Fibroblast of the aortic adventitia (primary cell): ENCODE data around the gene LRBA. TPM values are rescaled to one million over a fixed set of nuclear protein-coding genes. Genes with fewer than 3 reads are reported as not detected.

Source experiments
- DNase-seq: peaks from one replicate; pipeline ENCODE4 v3.0.0-alpha.2; 2010; ENCODE audit warnings: low read depth
- H3K4me3 ChIP-seq: 2 replicates; pipeline ENCODE4 v1.5.1; 2011; ENCODE audit warnings: low read depth, mild to moderate bottlenecking, control low read depth, low read length, moderate library complexity
- total RNA-seq: library from RNA; depleted of rRNA; stranded (reverse); fragments of >200 nt; gene quantifications from 2 replicates; pipeline ENCODE4 v1.2.3, GENCODE V29; 2012; ENCODE audit warnings: low replicate concordance
- TF ChIP-seq, protein P1 (sequence below): IDR thresholded peaks from 2 replicates; pipeline ENCODE4 v1.5.1; 2011; ENCODE audit warnings: mild to moderate bottlenecking, low read length, control low read depth, inconsistent platforms; ENCODE audit not compliant: insufficient read depth

The LRBA gene
- total RNA-seq, 1 donor, result 45.8 TPM

DNA sequence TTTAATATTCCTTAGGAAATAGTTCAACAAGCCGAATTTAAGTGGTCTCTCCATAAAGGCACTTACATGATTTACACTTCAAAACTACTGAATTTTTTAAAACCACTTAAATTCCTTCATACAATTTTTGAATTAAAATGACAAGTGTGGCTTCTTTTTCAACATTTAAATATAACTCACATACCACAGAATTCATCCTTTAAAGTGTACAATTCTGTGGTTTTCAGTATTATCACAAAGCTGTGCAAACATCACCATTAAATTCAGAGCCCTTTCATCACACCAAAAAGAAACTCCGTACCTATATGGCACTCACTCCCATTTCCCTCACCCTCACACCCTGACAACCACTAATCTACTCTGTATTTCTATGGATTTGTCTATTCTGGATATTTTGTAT lies 634.0 kb downstream of the LRBA start:
- DNase-seq, result no peak
- H3K4me3 ChIP-seq, result no peak overlapping the region
- TF ChIP-seq, protein P1, sequence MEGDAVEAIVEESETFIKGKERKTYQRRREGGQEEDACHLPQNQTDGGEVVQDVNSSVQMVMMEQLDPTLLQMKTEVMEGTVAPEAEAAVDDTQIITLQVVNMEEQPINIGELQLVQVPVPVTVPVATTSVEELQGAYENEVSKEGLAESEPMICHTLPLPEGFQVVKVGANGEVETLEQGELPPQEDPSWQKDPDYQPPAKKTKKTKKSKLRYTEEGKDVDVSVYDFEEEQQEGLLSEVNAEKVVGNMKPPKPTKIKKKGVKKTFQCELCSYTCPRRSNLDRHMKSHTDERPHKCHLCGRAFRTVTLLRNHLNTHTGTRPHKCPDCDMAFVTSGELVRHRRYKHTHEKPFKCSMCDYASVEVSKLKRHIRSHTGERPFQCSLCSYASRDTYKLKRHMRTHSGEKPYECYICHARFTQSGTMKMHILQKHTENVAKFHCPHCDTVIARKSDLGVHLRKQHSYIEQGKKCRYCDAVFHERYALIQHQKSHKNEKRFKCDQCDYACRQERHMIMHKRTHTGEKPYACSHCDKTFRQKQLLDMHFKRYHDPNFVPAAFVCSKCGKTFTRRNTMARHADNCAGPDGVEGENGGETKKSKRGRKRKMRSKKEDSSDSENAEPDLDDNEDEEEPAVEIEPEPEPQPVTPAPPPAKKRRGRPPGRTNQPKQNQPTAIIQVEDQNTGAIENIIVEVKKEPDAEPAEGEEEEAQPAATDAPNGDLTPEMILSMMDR, result no peak

DNA sequence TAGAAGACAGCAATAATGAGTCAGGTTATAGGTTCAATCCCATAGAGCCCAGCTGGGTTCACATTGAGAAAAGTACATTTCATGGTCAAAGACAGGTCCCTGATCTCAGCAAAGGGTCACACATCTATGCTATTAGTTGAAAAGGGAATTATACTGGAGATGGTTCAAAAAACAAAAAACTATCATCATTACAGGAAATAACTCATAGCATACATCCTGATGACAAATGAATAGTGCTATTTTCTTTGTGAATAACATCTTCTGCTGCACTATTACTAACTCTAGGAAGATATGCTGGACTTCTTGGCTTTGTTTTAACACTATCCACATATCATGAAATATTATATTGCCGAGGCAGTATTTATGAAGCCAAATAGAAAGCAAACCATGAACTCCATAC lies 635.6 kb downstream of the LRBA start:
- TF ChIP-seq, protein P1, result no peak
- H3K4me3 ChIP-seq, result no peak overlapping the region
- peak; percentile 52 for DNase-seq

GRCh38 chr4:150375025-150375424 lies 640.1 kb downstream of the LRBA start:
- no peak for DNase-seq
- H3K4me3 ChIP-seq, result no peak overlapping the region
- TF ChIP-seq, protein P1, result no peak

DNA sequence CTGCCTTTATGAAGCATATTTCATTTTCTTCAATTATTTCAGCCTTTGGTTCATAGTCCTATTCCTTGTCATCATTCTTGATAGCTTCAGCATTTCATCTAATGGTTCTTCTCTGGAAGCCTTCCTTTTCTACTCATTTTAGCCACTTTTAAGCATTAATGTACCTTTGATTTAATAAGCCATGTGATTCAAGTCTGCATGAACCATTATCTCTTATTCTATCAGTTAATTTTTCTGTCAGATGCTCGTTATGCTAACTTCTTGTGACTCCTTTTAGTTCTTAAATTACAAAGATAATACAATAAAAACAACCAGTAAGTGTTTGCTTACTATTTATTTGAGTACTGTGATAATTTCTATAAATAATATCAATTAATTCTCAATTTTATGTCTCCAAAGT lies 643.2 kb downstream of the LRBA start:
- TF ChIP-seq, protein P1, result no peak
- no peak overlapping the region for H3K4me3 ChIP-seq
- DNase-seq, result no peak

DNA sequence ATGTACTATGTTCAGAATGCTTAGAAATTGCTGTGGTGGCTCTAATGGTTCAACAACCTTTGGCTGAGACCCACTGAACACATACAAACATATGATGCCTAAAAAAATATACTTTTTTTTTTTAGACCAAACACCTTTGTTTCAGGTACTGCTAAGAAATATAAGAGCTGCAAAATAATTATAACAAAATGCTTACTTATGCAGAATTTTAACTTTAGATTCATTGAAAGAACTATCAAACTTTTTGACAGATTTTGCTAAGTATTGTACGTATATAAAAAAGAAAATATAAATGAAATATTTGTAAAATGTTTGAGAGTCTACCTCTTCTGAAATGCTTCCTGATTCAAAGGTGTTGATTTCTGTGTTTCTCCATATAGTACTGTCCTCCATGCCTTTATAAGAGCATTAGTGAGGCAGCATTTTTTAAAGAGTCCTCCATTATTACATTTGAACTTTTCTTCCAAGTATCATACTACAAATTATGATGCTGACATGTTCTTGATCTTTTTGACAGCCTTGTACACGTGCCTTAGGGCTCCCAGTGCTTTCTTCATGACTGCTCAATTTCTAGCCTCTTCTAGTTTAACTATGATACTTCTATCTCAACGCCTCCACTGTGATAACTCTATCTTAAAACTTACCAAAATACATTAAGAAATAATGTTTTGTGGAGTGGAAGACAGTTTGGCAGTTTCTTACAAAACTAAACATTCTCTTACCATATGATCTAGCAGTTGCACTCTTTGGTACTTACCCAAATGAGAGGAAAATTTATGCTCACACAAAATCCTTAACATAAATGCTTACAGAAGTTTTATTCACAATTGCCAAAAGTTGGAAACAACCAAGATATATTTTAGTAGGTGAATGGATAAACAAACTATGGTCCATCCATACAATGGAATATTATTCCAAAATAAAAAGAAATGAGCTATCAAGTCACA lies 645.4 kb downstream of the LRBA start:
- no peak for DNase-seq
- H3K4me3 ChIP-seq, result no peak overlapping the region
- TF ChIP-seq, protein P1, result no peak

GRCh38 chr4:150368667-150369066 lies 646.4 kb downstream of the LRBA start:
- TF ChIP-seq, protein P1, result no peak
- no peak overlapping the region for H3K4me3 ChIP-seq
- no peak for DNase-seq
